H7 (cell line): ENCODE measurements around the gene SMIM44. TPM values are rescaled to one million over a fixed set of nuclear protein-coding genes. Genes with fewer than 3 reads are reported as not detected.

Experiments
- DNase-seq: peaks from one replicate; pipeline ENCODE4 v3.0.0; 2012
- H3K27me3 ChIP-seq: 2 replicates; pipeline ENCODE4 v1.6.0; 2011; ENCODE audit warnings: mild to moderate bottlenecking, low read length; ENCODE audit not compliant: control insufficient read depth, insufficient read depth
- H3K36me3 ChIP-seq: replicated peaks from 2 replicates; pipeline ENCODE4 v1.5.1; 2011; ENCODE audit warnings: low read length; ENCODE audit not compliant: control insufficient read depth, insufficient read depth
- H3K4me3 ChIP-seq: 2 replicates; pipeline ENCODE4 v1.5.1; 2011; ENCODE audit warnings: low read depth, mild to moderate bottlenecking, control low read depth, low read length, moderate library complexity; ENCODE audit not compliant: insufficient read depth
- total RNA-seq: library from RNA; depleted of rRNA; stranded (reverse); fragments of >200 nt; shearing (Covaris generic); gene quantifications from 2 replicates; pipeline ENCODE4 v1.2.3, GENCODE V29; 2014

The SMIM44 gene
- total RNA-seq, 1 experiment from 2014 or later: not detected

DNA sequence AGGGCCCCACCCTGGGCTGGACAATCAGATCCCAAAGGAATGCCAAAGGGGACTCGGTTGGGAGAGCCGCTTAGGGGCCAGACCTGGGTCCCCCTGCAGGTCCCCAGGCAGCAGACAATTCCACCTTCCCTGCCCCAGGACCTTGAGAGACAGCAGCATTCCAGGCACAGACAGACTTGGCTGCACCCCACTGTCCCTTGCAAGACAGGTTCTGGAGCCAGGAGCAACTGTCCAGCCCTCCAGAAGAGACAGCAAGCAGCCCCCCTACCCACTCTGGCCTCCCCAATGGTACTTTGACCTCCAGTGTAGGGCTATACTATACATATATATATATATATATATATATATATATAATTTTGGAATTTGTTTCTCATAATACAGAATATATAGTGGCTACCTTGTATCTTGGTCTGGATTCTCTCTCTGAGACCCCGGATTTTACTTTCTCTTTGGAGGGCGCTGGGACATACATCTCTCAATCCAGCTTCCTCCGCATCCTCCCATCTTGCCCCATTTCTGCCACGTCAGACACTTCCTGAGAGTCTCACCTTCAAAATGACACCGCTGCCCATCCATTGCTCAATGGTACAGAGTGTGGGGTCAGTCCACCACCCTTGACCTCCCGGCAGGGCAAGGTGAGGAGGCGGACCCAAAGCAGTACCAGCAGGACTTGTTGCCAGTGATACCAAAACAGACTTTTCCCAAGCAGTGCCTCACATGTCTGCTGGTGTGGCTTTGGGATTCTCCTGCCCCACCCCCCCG lies 15.6 kb downstream of the SMIM44 start:
- DNase-seq: peak; percentile 22
- Histone ChIP-seq H3K27me3 (peaks cover 31% of the 10 kb centered on the region), H3K36me3 (no peaks in the 10 kb centered on the region), H3K4me3 (no peak overlapping the region)

DNA sequence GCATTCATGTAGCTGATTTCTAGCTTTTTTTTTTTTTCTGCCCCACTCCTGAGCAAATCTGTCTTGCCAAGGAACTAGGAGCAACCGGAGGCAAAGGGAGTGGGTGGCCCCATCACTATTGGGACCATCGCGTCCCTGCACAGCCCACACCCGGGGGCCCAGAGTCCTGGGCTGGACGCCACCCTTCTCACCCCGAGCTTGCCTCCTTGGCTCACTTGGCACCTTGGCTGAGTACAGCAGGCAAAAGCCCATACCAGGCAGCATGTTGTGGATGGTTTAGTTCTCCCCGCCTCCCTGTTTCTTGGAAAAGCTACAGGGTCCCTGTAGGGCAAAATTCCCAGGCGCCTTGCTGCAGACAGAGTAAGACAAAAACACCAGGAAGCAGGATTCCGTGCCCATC lies 16.6 kb downstream of the SMIM44 start:
- DNase-seq: peak; percentile 32
- Histone ChIP-seq H3K27me3 (peaks cover 36% of the 10 kb centered on the region), H3K4me3 (no peak overlapping the region), H3K36me3 (no peaks in the 10 kb centered on the region)

- peak; percentile 84 for DNase-seq
- no peak overlapping the region for H3K4me3 ChIP-seq
- H3K36me3 ChIP-seq: no peaks in the 10 kb centered on the region
- H3K27me3 ChIP-seq: peaks cover 38% of the 10 kb centered on the region
Observed at GRCh38 chr19:3465552-3465951, 17.7 kb downstream of the SMIM44 start.

GRCh38 chr19:3464587-3465235 lies 18.5 kb downstream of the SMIM44 start:
- DNase-seq: peak; percentile 88
- H3K4me3 ChIP-seq: peak overlapping the region; percentile 38

GRCh38 chr19:3463714-3464586 lies 19.3 kb downstream of the SMIM44 start:
- Histone ChIP-seq H3K4me3 (peak overlapping the region; percentile 38), H3K27me3 (peaks cover 38% of the 10 kb centered on the region), H3K36me3 (no peaks in the 10 kb centered on the region)
- peak; percentile 92 for DNase-seq

More at GRCh38 chr19:3464587-3465235, 18.5 kb downstream of the SMIM44 start:
- Histone ChIP-seq H3K27me3 (peaks cover 39% of the 10 kb centered on the region), H3K36me3 (no peaks in the 10 kb centered on the region)

DNA sequence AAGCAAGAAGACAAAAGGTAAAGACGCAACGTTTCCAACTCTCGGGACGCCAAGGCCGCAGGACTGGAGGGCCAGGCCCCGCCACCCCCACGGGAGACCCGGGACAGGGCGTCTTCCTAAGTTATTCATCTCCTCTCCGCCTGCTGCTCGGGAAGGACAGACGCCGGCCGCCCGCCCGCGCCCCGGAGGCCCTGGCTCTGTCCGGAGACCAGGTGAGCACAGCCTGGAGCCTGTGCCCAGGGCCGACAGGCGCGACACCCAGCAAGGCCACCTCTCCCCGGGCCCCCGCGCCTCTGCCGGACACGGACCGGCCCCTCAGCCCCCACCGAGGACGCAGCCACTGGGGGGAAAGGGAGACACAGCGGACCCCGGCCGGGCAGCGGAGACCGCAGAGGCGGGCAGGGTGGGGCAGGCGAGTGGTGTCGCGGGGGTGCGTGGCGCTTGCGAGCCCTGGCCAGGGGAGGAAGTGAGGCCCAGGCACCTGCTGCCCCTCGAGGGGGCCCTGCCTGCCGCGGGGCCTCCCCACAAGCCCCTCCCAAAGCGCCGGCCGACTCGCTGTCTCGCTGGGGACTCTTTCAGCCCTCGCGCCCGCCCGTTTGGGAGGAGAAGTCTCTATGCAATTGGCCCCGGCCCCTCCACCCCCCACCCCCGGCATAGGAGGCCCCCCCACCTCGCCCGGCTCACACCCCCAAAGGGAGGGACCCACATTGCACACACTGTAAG lies 20.1 kb downstream of the SMIM44 start:
- H3K36me3 ChIP-seq: no peaks in the 10 kb centered on the region
- peak; percentile 84 for DNase-seq
- H3K27me3 ChIP-seq: peaks cover 38% of the 10 kb centered on the region
- peak overlapping the region; percentile 38 for H3K4me3 ChIP-seq

DNA sequence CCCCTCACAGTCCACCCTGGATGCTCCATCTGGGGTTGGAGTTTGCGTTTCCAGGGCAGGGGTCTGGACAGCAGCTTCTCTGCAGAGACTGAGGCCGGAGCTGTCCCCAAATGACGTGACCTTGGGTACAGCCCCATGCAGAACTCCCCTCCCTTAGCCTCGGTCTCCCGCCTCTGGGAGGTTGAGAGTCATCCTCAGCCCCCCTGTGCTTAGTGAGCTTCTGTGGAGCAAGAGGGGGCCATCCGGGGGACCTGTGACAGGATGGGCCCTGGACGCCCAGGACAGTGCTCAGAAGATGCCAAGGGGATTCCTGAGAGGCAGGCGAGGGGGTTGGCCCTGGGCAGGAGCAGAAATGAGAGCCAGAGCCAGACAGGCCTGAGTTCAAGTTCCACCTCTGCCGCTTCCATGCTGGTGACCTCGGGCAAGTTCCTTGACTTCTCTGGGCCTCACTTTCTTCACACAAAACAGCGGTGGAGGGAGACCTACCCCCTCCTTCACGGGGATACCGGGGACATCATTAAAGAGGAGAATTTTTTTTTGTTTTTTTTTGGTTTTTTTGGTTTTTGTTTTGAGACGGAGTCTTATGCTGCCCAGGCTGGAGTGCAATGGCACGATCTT lies 23.2 kb downstream of the SMIM44 start:
- H3K4me3 ChIP-seq: no peak overlapping the region
- no peak for DNase-seq

DNA sequence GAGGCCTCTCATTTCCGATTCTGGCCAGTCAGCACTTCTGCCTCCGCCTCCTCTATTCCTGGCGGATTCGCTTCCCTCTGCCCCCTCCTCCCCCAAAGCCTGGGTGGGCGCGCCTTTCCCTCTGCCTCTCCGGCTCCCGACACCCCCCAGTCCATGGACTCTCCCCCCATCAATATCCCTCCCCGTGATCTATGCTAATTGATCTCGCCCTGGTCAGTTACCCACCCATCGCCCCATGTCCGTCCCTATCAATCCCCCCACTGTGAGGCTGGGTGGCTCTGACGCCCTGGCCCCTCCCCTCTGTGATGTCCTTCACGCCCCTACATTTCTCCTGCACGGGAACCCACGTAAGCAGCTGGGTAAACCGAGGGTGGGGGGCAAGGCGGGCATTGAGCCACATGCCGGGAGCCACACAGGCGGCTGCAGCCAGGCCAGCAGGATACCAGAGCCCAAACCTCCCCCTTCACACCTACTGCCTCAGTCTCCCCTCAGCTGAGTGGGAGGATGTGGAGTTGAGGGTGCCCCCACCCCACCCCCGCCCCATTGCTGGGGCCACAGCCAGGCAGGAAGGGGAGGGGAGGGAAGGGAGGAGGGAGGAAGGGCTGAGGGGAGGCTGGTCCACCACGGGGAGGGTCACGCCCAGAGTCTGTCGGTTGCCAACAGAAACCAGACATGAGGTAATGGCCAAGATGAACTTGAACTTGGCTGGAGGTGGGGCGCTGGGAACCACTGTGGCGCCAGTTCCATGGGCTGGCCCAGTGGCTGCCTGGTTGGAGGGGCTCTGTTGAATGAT lies 24.0 kb downstream of the SMIM44 start:
- peak overlapping the region; percentile 33 for H3K4me3 ChIP-seq
- peaks cover 34% of the 10 kb centered on the region for H3K27me3 ChIP-seq
- peak; percentile 88 for DNase-seq
- H3K36me3 ChIP-seq: no peaks in the 10 kb centered on the region

More for the DNA sequence above, 23.2 kb downstream of the SMIM44 start:
- H3K27me3 ChIP-seq: peaks cover 39% of the 10 kb centered on the region
- H3K36me3 ChIP-seq: no peaks in the 10 kb centered on the region

DNA sequence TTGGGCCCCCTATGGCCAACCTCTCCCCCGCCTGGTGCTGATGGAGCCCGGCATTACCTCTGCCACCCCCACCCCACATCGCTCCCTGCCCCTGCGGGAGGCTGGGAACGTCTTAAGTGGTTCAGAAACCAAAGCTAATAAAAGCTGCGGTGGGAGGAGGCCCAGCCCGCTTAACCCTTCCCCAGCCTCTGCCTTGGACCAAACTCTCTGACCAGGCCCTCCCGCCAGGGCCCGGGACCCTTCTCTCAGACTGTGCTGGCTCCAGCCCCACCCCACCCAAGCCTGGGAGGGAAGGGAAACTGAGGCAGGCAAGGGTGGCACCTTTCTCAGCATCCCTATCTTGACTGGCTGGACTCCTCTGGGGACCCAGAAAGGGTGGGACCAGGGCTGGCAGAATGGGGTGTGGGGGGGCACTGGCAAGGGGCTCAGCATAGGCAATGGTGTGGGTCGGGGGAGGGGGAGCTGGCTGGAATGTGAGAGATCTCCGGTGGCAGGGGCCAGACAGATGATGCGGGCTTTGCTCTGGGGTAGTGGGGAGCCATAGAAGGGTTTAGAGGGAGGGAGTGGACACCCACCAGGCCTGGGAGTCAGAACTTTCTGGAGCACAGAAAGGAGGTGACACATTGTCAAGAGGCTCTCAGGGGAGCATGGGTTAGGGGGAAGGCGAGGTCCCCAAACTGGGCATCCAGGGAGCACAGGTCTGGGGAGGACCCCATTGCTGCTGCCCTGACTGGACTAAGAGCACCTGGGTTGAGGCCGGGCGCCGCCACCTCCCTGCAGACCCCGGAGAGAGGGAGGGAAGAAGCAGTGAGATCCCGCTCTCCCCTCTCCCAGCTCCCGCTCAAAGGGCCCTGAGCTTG lies 24.8 kb downstream of the SMIM44 start:
- Histone ChIP-seq H3K4me3 (peak overlapping the region; percentile 33), H3K36me3 (no peaks in the 10 kb centered on the region), H3K27me3 (peaks cover 25% of the 10 kb centered on the region)
- peak; percentile 77 for DNase-seq

GRCh38 chr19:3457528-3458228 lies 25.6 kb downstream of the SMIM44 start:
- peaks cover 18% of the 10 kb centered on the region for H3K27me3 ChIP-seq
- H3K4me3 ChIP-seq: 0 out of 2 replicates have a peak overlapping the region, but pooled peaks have one; percentile 3
- DNase-seq: peak; percentile 87
- no peaks in the 10 kb centered on the region for H3K36me3 ChIP-seq

DNA sequence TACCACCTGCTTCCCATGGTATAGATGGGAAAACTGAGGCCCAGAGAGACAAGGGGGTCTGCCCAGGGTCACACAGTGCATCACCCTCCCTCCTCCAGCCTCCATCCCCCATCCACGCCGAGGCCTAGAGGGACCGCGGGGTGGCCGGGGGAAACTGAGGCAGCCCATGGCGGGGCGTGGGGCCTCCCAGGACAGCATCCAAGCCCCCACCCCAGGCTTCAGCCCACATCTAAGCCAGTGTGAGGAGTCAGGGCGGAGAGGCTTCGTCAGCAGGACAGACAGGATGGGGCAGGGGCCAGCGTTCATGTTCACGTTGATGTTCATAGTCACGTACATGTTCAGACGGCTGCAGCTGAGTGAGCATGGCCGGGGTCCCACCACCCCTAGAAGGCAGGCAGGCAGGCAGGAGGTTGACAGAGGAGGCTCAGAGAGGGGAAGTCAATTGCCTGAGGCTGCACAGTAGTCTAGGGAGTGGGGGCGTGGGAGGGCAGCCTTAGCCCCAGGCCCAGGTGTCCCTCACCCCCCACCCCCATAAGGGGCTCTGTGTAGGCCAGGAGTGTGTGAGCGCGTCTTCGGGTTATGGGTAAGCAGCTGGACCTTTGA lies 26.2 kb downstream of the SMIM44 start:
- Histone ChIP-seq H3K27me3 (peaks cover 12% of the 10 kb centered on the region; the same call in 1 of the 2 replicates), H3K4me3 (no peak overlapping the region), H3K36me3 (no peaks in the 10 kb centered on the region)
- peak; percentile 45 for DNase-seq
